Left renal pelvis (tissue), 4 donors: ENCODE data around the gene MAGI1. TPM values are rescaled to one million over a fixed set of nuclear protein-coding genes. Genes with fewer than 3 reads are reported as not detected.

Experiments
- DNase-seq, 4 donors: peaks; one replicate each; pipeline ENCODE4 v3.0.0-alpha.2; 2013; ENCODE audit warnings: low read depth in 4 of 4, low spot score in 3 of 4
- polyA plus RNA-seq, 4 donors: library from polyadenylated mRNA; unstranded; fragments of 120-200 nt; gene quantifications; one replicate each; pipeline ENCODE4 v1.2.1, GENCODE V29; 2013; ENCODE audit not compliant: insufficient read length in 4 of 4

Gene MAGI1
- polyA plus RNA-seq, 4 donors, result 9.3 to 33.8 (median 26.9) TPM

GRCh38 chr3:66015841-66016240, 22.9 kb downstream of the MAGI1 start:
- DNase-seq, result no peak

GRCh38 chr3:66014651-66015050, 24.1 kb downstream of the MAGI1 start:
- no peak for DNase-seq

- DNase-seq, result no peak
Observed at GRCh38 chr3:66014056-66014455, 24.7 kb downstream of the MAGI1 start.

- no peak for DNase-seq
Observed at GRCh38 chr3:66012711-66013110, 26.0 kb downstream of the MAGI1 start.

GRCh38 chr3:66010739-66011655, 27.7 kb downstream of the MAGI1 start:
- DNase-seq, result no peak

GRCh38 chr3:66010348-66010738, 28.4 kb downstream of the MAGI1 start:
- DNase-seq, result no peak

GRCh38 chr3:66004244-66004643, 34.5 kb downstream of the MAGI1 start:
- no peak for DNase-seq

GRCh38 chr3:66001626-66002025, 37.1 kb downstream of the MAGI1 start:
- no peak for DNase-seq

GRCh38 chr3:66000506-66000905, 38.2 kb downstream of the MAGI1 start:
- DNase-seq, result no peak

GRCh38 chr3:65999606-66000005, 39.1 kb downstream of the MAGI1 start:
- no peak for DNase-seq

GRCh38 chr3:65996589-65996988, 42.1 kb downstream of the MAGI1 start:
- DNase-seq, result no peak

GRCh38 chr3:65995515-65995914, 43.2 kb downstream of the MAGI1 start:
- DNase-seq, result no peak

- DNase-seq, result no peak
Observed at GRCh38 chr3:65995030-65995429, 43.7 kb downstream of the MAGI1 start.

GRCh38 chr3:65993134-65993900, 45.4 kb downstream of the MAGI1 start:
- no peak for DNase-seq

- no peak for DNase-seq
Observed at GRCh38 chr3:65992106-65992505, 46.6 kb downstream of the MAGI1 start.

GRCh38 chr3:65988411-65989180, 50.1 kb downstream of the MAGI1 start:
- DNase-seq, result no peak

- DNase-seq, result no peak
Observed at GRCh38 chr3:65986285-65986684, 52.4 kb downstream of the MAGI1 start.

GRCh38 chr3:65984975-65985374, 53.7 kb downstream of the MAGI1 start:
- no peak for DNase-seq

- DNase-seq, result no peak
Observed at GRCh38 chr3:65983100-65983499, 55.6 kb downstream of the MAGI1 start.

- DNase-seq, result no peak
Observed at GRCh38 chr3:65979731-65980130, 59.0 kb downstream of the MAGI1 start.

GRCh38 chr3:65979162-65979561, 59.6 kb downstream of the MAGI1 start:
- peak in 1 of 4 donors; percentile 35 for DNase-seq
